PC-3 (cell line): Measurements from ENCODE around the gene NTRK2. TPM values are rescaled to one million over a fixed set of nuclear protein-coding genes. Genes with fewer than 3 reads are reported as not detected.

Experiments
- ATAC-seq: fragments of 200-7000 bp; cut with Tn5 transposase; 2 replicates; pipeline ENCODE4 v1.9.1; 2020; ENCODE audit warnings: mild to moderate bottlenecking, moderate library complexity
- BruUV-seq: library from RNA; stranded (reverse); fragments of 400-500 nt; replicated peaks from 2 replicates; lab custom pipeline; 2021; lab: Mats Ljungman, UMichigan
- CTCF ChIA-PET: fragments of 300-600 bp; sonication (Branson Sonifier 250); formaldehyde crosslinking; loops from one replicate; lab custom pipeline; 2022; ENCODE audit warnings: antibody characterized with exemption; lab: Charles Lee
- POLR2A ChIA-PET: fragments of 300-600 bp; sonication (Branson Sonifier 250); formaldehyde crosslinking; loops from one replicate; lab custom pipeline; 2022; ENCODE audit warnings: antibody characterized with exemption; ENCODE audit not compliant: unreplicated experiment; lab: Charles Lee
- DNase-seq: peaks from one replicate; pipeline ENCODE4 v3.0.0-alpha.2; 2015
- H2AFZ ChIP-seq: fragments of 300-600 bp; sonication (generic); 2 replicates; pipeline ENCODE4 v1.6.0; 2016; ENCODE audit warnings: antibody characterized with exemption, low read length
- H3F3A ChIP-seq: fragments of 300-600 bp; sonication (generic); one replicate; pipeline ENCODE4 v1.6.0; 2017; ENCODE audit warnings: antibody characterized with exemption, low read length, control low read depth, mild to moderate bottlenecking; ENCODE audit not compliant: unreplicated experiment
- H3K27ac ChIP-seq: fragments of 300-600 bp; sonication (generic); 2 replicates; pipeline ENCODE4 v1.5.1; 2016; ENCODE audit warnings: mild to moderate bottlenecking, low read length
- H3K27me3 ChIP-seq: fragments of 300-600 bp; sonication (generic); 2 replicates; pipeline ENCODE4 v1.6.1; 2016; ENCODE audit warnings: low read length, mixed read lengths
- H3K36me3 ChIP-seq: fragments of 300-600 bp; sonication (generic); 2 replicates; pipeline ENCODE4 v1.6.1; 2016; ENCODE audit warnings: low read depth, mixed run types, low read length, mixed read lengths
- H3K4me1 ChIP-seq: fragments of 300-600 bp; sonication (generic); 2 replicates; pipeline ENCODE4 v1.5.1; 2016; ENCODE audit warnings: low read length; ENCODE audit not compliant: insufficient read depth
- H3K4me2 ChIP-seq: fragments of 300-600 bp; sonication (generic); 2 replicates; pipeline ENCODE4 v1.6.0; 2016; ENCODE audit warnings: low read length
- H3K4me3 ChIP-seq: fragments of 300-600 bp; sonication (generic); 2 replicates; pipeline ENCODE4 v1.5.1; 2016; ENCODE audit warnings: mild to moderate bottlenecking, low read length, mixed read lengths
- H3K79me2 ChIP-seq: fragments of 300-600 bp; sonication (generic); 2 replicates; pipeline ENCODE4 v1.6.1; 2017; ENCODE audit warnings: low read length, mixed read lengths
- H3K9ac ChIP-seq: fragments of 300-600 bp; sonication (generic); 2 replicates; pipeline ENCODE4 v1.6.0; 2016; ENCODE audit warnings: mild to moderate bottlenecking, low read length
- H3K9me2 ChIP-seq: fragments of 300-600 bp; sonication (generic); replicated peaks from 2 replicates; pipeline ENCODE4 v1.6.1; 2016; ENCODE audit warnings: mixed run types, low read length, mixed read lengths
- H3K9me3 ChIP-seq: fragments of 300-600 bp; sonication (generic); 2 replicates; pipeline ENCODE4 v1.6.1; 2016; ENCODE audit warnings: low read length, mixed read lengths
- H4K20me1 ChIP-seq: fragments of 300-600 bp; sonication (generic); 2 replicates; pipeline ENCODE4 v1.6.1; 2016; ENCODE audit warnings: low read length, mixed read lengths
- CTCF ChIP-seq: fragments of 300-600 bp; sonication (generic); conservative IDR thresholded peaks from 2 replicates; pipeline ENCODE4 v1.5.1; 2017; ENCODE audit warnings: antibody characterized with exemption, low read depth, mild to moderate bottlenecking, low read length
- EZH2 ChIP-seq: fragments of 300-600 bp; sonication (generic); IDR thresholded peaks from one replicate; pipeline ENCODE4 v1.6.1; 2017; ENCODE audit warnings: antibody characterized with exemption, mild to moderate bottlenecking, low read length; ENCODE audit not compliant: unreplicated experiment
- EZH2phosphoT487 ChIP-seq: fragments of 300-600 bp; sonication (generic); IDR thresholded peaks from 2 replicates; pipeline ENCODE4 v1.6.1; 2018; ENCODE audit warnings: mild to moderate bottlenecking, antibody characterized with exemption, low read length, borderline replicate concordance
- intact Hi-C: fragments of 100-400 bp; cut with micrococcal nuclease; formaldehyde crosslinking; loops from 2 replicates; pipeline ENCODE4 v1.9.0; 2023
- total RNA-seq: library from RNA; depleted of rRNA; stranded (reverse); fragments of >200 nt; gene quantifications from 2 replicates; pipeline ENCODE4 v1.2.3, GENCODE V29; 2014

Gene NTRK2
- total RNA-seq, 1 experiment from 2014 or later, result not detected

GRCh38 chr9:84718476-84718875 lies 48.9 kb downstream of the NTRK2 start:
- no peak for DNase-seq
- H3K36me3 ChIP-seq, result no peaks in the 10 kb centered on the region
- no peaks in the 10 kb centered on the region for H3K9me2 ChIP-seq
- H3F3A ChIP-seq, result no peaks in the 10 kb centered on the region
- no peaks in the 10 kb centered on the region for H4K20me1 ChIP-seq
- no peaks in the 10 kb centered on the region for H3K9me3 ChIP-seq
- POLR2A ChIA-PET, result no interaction called here
- TF ChIP-seq CTCF (no peak), EZH2phosphoT487 (no peak), EZH2 (no peak)
- CTCF ChIA-PET, result no interaction called here
- H3K4me3 ChIP-seq, result no peak overlapping the region
- intact Hi-C loops, result no loop called here
- H3K4me2 ChIP-seq, result no peak overlapping the region
- no peak overlapping the region for H2AFZ ChIP-seq
- peaks cover 13% of the 10 kb centered on the region for H3K27me3 ChIP-seq
- no peaks in the 10 kb centered on the region for H3K79me2 ChIP-seq
- BruUV-seq, result no TSS peak
- no peak overlapping the region for H3K9ac ChIP-seq
- H3K27ac ChIP-seq, result no peak overlapping the region
- no peak for ATAC-seq
- no peaks in the 10 kb centered on the region for H3K4me1 ChIP-seq

GRCh38 chr9:84722388-84722989 lies 53.0 kb downstream of the NTRK2 start:
- ChIA-PET CTCF (no interaction called here), POLR2A (no interaction called here)
- H4K20me1 ChIP-seq, result no peaks in the 10 kb centered on the region
- no peaks in the 10 kb centered on the region for H3K4me1 ChIP-seq
- BruUV-seq, result no TSS peak
- DNase-seq (no peak), ATAC-seq (no peak)
- no peaks in the 10 kb centered on the region for H3K9me2 ChIP-seq
- H3K27ac ChIP-seq, result no peak overlapping the region
- H3K36me3 ChIP-seq, result no peaks in the 10 kb centered on the region
- no peaks in the 10 kb centered on the region for H3K79me2 ChIP-seq
- H3K4me3 ChIP-seq, result no peak overlapping the region
- H2AFZ ChIP-seq, result no peak overlapping the region
- no peak overlapping the region for H3K9ac ChIP-seq
- H3K9me3 ChIP-seq, result no peaks in the 10 kb centered on the region
- intact Hi-C loops, result no loop called here
- peaks cover 24% of the 10 kb centered on the region for H3K27me3 ChIP-seq
- H3F3A ChIP-seq, result no peaks in the 10 kb centered on the region
- H3K4me2 ChIP-seq, result no peak overlapping the region
- TF ChIP-seq EZH2phosphoT487 (no peak), EZH2 (no peak), CTCF (no peak)

- ChIA-PET CTCF (no interaction called here), POLR2A (no interaction called here)
- intact Hi-C loops, result no loop called here
Observed at GRCh38 chr9:84723426-84723825, 53.9 kb downstream of the NTRK2 start.

More at GRCh38 chr9:84723426-84723825, 53.9 kb downstream of the NTRK2 start:
- no peak overlapping the region for H3K4me3 ChIP-seq
- no TSS peak for BruUV-seq
- H3F3A ChIP-seq, result no peaks in the 10 kb centered on the region
- DNase-seq (no peak), ATAC-seq (no peak)
- TF ChIP-seq EZH2 (no peak), CTCF (no peak)
- H4K20me1 ChIP-seq, result no peaks in the 10 kb centered on the region
- no peaks in the 10 kb centered on the region for H3K9me2 ChIP-seq
- H3K4me2 ChIP-seq, result no peak overlapping the region
- peaks cover 24% of the 10 kb centered on the region for H3K27me3 ChIP-seq
- no peaks in the 10 kb centered on the region for H3K79me2 ChIP-seq
- no peak overlapping the region for H3K27ac ChIP-seq
- H3K9me3 ChIP-seq, result no peaks in the 10 kb centered on the region
- no peak overlapping the region for H2AFZ ChIP-seq
- H3K9ac ChIP-seq, result no peak overlapping the region
- H3K4me1 ChIP-seq, result no peaks in the 10 kb centered on the region
- H3K36me3 ChIP-seq, result no peaks in the 10 kb centered on the region
